H1 (cell line): Measurements from ENCODE around the gene CALML5. TPM values are rescaled to one million over a fixed set of nuclear protein-coding genes. Genes with fewer than 3 reads are reported as not detected.

Experiments
- CTCF ChIA-PET: fragments of 300-600 bp; sonication (Branson Sonifier 250); formaldehyde crosslinking; loops from one replicate; lab custom pipeline; 2021; ENCODE audit not compliant: partially characterized antibody; lab: Charles Lee
- POLR2A ChIA-PET: fragments of 300-600 bp; sonication (Branson Sonifier 250); formaldehyde crosslinking; loops from one replicate; lab custom pipeline; 2021; ENCODE audit warnings: inconsistent platforms; ENCODE audit not compliant: partially characterized antibody; lab: Charles Lee
- DNase-seq, 2 experiments: peaks; one replicate each; pipeline versions ENCODE4 v3.0.0 to v3.0.0-alpha.2; 2010 to 2022; ENCODE audit warnings: low spot score in 2 of 2, low read depth in 1 of 2, mixed read lengths in 1 of 2
- FAIRE-seq: peaks from 2 replicates; lab custom pipeline; 2011; peaks lifted over from hg19 to GRCh38; lab: Jason Lieb, UNC
- H2AFZ ChIP-seq: 2 replicates; pipeline ENCODE4 v1.8.1; 2012; ENCODE audit warnings: low read length, inconsistent platforms
- H2AK5ac ChIP-seq: 2 replicates; pipeline ENCODE4 v1.6.1; 2013; ENCODE audit warnings: low read depth, low read length
- H2BK120ac ChIP-seq: replicated peaks from 2 replicates; pipeline ENCODE3; 2013; ENCODE audit warnings: low read depth, low read length, inconsistent platforms
- H2BK12ac ChIP-seq: 2 replicates; pipeline ENCODE4 v1.6.1; 2013; ENCODE audit warnings: low read depth, low read length
- H2BK15ac ChIP-seq: 2 replicates; pipeline ENCODE4 v1.6.1; 2013; ENCODE audit warnings: low read length
- H2BK20ac ChIP-seq: 2 replicates; pipeline ENCODE4 v1.6.1; 2013; ENCODE audit warnings: low read length
- H2BK5ac ChIP-seq: 2 replicates; pipeline ENCODE4 v1.6.1; 2013; ENCODE audit warnings: low read depth, low read length
- H3K14ac ChIP-seq: 2 replicates; pipeline ENCODE4 v1.6.1; 2013; ENCODE audit warnings: inconsistent platforms; ENCODE audit not compliant: insufficient read length
- H3K18ac ChIP-seq: 2 replicates; pipeline ENCODE4 v1.6.1; 2013; ENCODE audit warnings: low read length; ENCODE audit errors: extremely low read depth
- H3K23ac ChIP-seq: 2 replicates; pipeline ENCODE4 v1.6.1; 2013; ENCODE audit warnings: inconsistent platforms; ENCODE audit not compliant: insufficient read length
- H3K23me2 ChIP-seq: 2 replicates; pipeline ENCODE4 v1.6.1; 2013; ENCODE audit warnings: low read depth, low read length
- H3K27ac ChIP-seq: 2 replicates; pipeline ENCODE4 v1.6.1; 2011; ENCODE audit warnings: low read depth, low read length, inconsistent platforms
- H3K27me3 ChIP-seq, 4 experiments: replicated peaks in 1 of 4; 1 replicate in 1 of 4; 2 replicates in 3 of 4; pipeline versions ENCODE4 v1.6.1 to v1.8.1; 2011 to 2013; ENCODE audit warnings: low read length in 3 of 4, mild to moderate bottlenecking in 3 of 4, inconsistent platforms in 2 of 4, mixed read lengths in 2 of 4, moderate library complexity in 1 of 4; ENCODE audit not compliant: control insufficient read depth in 3 of 4, insufficient read depth in 3 of 4; ENCODE audit errors: extremely low read depth in 1 of 4
- H3K36me3 ChIP-seq, 4 experiments: 2 replicates each; pipeline versions ENCODE4 v1.6.1 to v1.8.1; 2011 to 2013; ENCODE audit warnings: mild to moderate bottlenecking in 4 of 4, low read length in 3 of 4, moderate library complexity in 2 of 4, control low read depth in 1 of 4, inconsistent platforms in 1 of 4; ENCODE audit not compliant: insufficient read depth in 4 of 4, control insufficient read depth in 2 of 4
- H3K4ac ChIP-seq: replicated peaks from 2 replicates; pipeline ENCODE3; 2013; ENCODE audit warnings: low read length, low read depth, mixed read lengths, inconsistent platforms; ENCODE audit not compliant: insufficient read length
- H3K4me1 ChIP-seq, 4 experiments: replicated peaks in 1 of 4; 1 replicate in 1 of 4; 2 replicates in 3 of 4; pipeline versions ENCODE4 v1.6.1 to v1.8.1; 2011 to 2013; ENCODE audit warnings: low read length in 3 of 4, inconsistent platforms in 2 of 4, mixed read lengths in 1 of 4; ENCODE audit not compliant: insufficient read depth in 4 of 4, control insufficient read depth in 3 of 4
- H3K4me2 ChIP-seq, 2 experiments: 2 replicates each; pipeline versions ENCODE4 v1.6.1 to v1.8.1; 2011 to 2013; ENCODE audit warnings: low read depth in 2 of 2, low read length in 2 of 2, control low read depth in 1 of 2, inconsistent platforms in 1 of 2, mild to moderate bottlenecking in 1 of 2; ENCODE audit not compliant: insufficient read depth in 1 of 2
- H3K4me3 ChIP-seq, 4 experiments: fragments of 200-600, 300-600 bp in 1 of 4; sonication (generic), shearing (Covaris generic), sonication (Bioruptor Twin) in 1 of 4; 2 replicates each; pipeline versions ENCODE4 v1.5.1 to v1.8.1; 2011 to 2016; ENCODE audit warnings: low read length in 4 of 4, low read depth in 3 of 4, control low read depth in 2 of 4, inconsistent platforms in 2 of 4, mild to moderate bottlenecking in 2 of 4, mixed read lengths in 1 of 4, moderate library complexity in 1 of 4; ENCODE audit not compliant: insufficient read depth in 2 of 4; ENCODE audit errors: extremely low read depth in 1 of 4
- H3K56ac ChIP-seq: replicated peaks from 2 replicates; pipeline ENCODE3; 2013; ENCODE audit warnings: low read depth, mild to moderate bottlenecking, mixed read lengths, low read length, inconsistent platforms; ENCODE audit not compliant: insufficient read length
- H3K79me1 ChIP-seq: 2 replicates; pipeline ENCODE4 v1.6.1; 2013; ENCODE audit warnings: low read depth, low read length, control low read depth
- H3K79me2 ChIP-seq, 2 experiments: 2 replicates each; pipeline versions ENCODE4 v1.6.1 to v1.8.1; 2012 to 2013; ENCODE audit warnings: low read length in 2 of 2, mild to moderate bottlenecking in 2 of 2, inconsistent platforms in 1 of 2; ENCODE audit not compliant: insufficient read depth in 2 of 2, control insufficient read depth in 1 of 2
- H3K9ac ChIP-seq, 4 experiments: replicated peaks in 1 of 4; 1 replicate in 1 of 4; 2 replicates in 3 of 4; pipeline versions ENCODE4 v1.6.1 to v1.8.1; 2011 to 2013; ENCODE audit warnings: low read depth in 3 of 4, low read length in 3 of 4, control low read depth in 2 of 4, mild to moderate bottlenecking in 2 of 4, moderate library complexity in 2 of 4, inconsistent platforms in 1 of 4; ENCODE audit errors: extremely low read depth in 1 of 4
- H3K9me3 ChIP-seq, 2 experiments: 2 replicates each; pipeline versions ENCODE4 v1.6.1 to v1.8.1; 2012 to 2013; ENCODE audit warnings: mild to moderate bottlenecking in 2 of 2, moderate library complexity in 2 of 2, control low read depth in 1 of 2, inconsistent platforms in 1 of 2, low read depth in 1 of 2, low read length in 1 of 2, mixed read lengths in 1 of 2; ENCODE audit not compliant: insufficient read depth in 2 of 2
- H4K20me1 ChIP-seq, 2 experiments: replicated peaks in 1 of 2; 2 replicates each; pipeline versions ENCODE3 to v1.8.1; 2011 to 2013; ENCODE audit warnings: inconsistent platforms in 2 of 2, low read length in 2 of 2, mild to moderate bottlenecking in 1 of 2; ENCODE audit not compliant: insufficient read depth in 2 of 2, control insufficient read depth in 1 of 2
- H4K5ac ChIP-seq: 2 replicates; pipeline ENCODE4 v1.6.1; 2013; ENCODE audit warnings: low read length, low read depth, mixed read lengths, inconsistent platforms; ENCODE audit not compliant: insufficient read length
- H4K8ac ChIP-seq: 2 replicates; pipeline ENCODE4 v1.8.0; 2013; ENCODE audit warnings: mild to moderate bottlenecking, moderate library complexity, low read length, inconsistent platforms; ENCODE audit not compliant: insufficient read depth; ENCODE audit errors: extremely low read depth
- H4K91ac ChIP-seq: replicated peaks from 2 replicates; pipeline ENCODE3; 2013; ENCODE audit warnings: low read length, mixed read lengths, inconsistent platforms; ENCODE audit not compliant: insufficient read length
- BRCA1 ChIP-seq: IDR thresholded peaks from 2 replicates; pipeline ENCODE4 v1.6.1; 2012; ENCODE audit warnings: low read depth, low read length, improper control_type of control experiment
- CBX5 ChIP-seq: fragments of 300-800, 300-1000 bp; sonication (generic); IDR thresholded peaks from 2 replicates; pipeline ENCODE4 v1.7.1; 2016; ENCODE audit warnings: antibody characterized with exemption, low read length, low read depth
- CBX8 ChIP-seq: fragments of 300-800, 300-1000 bp; sonication (generic); IDR thresholded peaks from 2 replicates; pipeline ENCODE4 v1.7.1; 2016; ENCODE audit warnings: low read depth, low read length, borderline replicate concordance
- EP300 ChIP-seq, 2 experiments: IDR thresholded peaks; 1 replicate in 1 of 2; 2 replicates in 1 of 2; pipeline ENCODE4 v1.6.1; 2011 to 2012; ENCODE audit warnings: low read depth in 2 of 2, low read length in 2 of 2, mild to moderate bottlenecking in 2 of 2, borderline replicate concordance in 1 of 2, inconsistent platforms in 1 of 2, moderate library complexity in 1 of 2
- EZH2 ChIP-seq: fragments of 200-600 bp; sonication (generic); IDR thresholded peaks from 2 replicates; pipeline ENCODE4 v1.7.1; 2012; ENCODE audit warnings: low read depth, mild to moderate bottlenecking, moderate library complexity, low read length, inconsistent platforms; ENCODE audit not compliant: severe bottlenecking
- HDAC6 ChIP-seq: IDR thresholded peaks from one replicate; pipeline ENCODE4 v1.7.1; 2012; ENCODE audit warnings: low read depth, mild to moderate bottlenecking, inconsistent platforms, low read length, moderate library complexity
- POLR2A ChIP-seq, 2 experiments: IDR thresholded peaks; 1 replicate in 1 of 2; 2 replicates in 1 of 2; pipeline ENCODE4 v1.6.1; 2011; ENCODE audit warnings: low read depth in 2 of 2, low read length in 2 of 2, mild to moderate bottlenecking in 2 of 2; ENCODE audit errors: control extremely low read depth in 1 of 2
- POLR2AphosphoS5 ChIP-seq: IDR thresholded peaks from 2 replicates; pipeline ENCODE4 v1.6.1; 2011; ENCODE audit warnings: low read depth, low read length
- RFX5 ChIP-seq: IDR thresholded peaks from 2 replicates; pipeline ENCODE4 v1.6.1; 2011; ENCODE audit warnings: low read depth, low read length, improper control_type of control experiment, borderline replicate concordance
- WGBS, 2 experiments: shearing (Covaris generic) in 1 of 2; methylation state at CpG; one replicate each; pipeline versions ENCODE4 v1.1.6 to v1.1.7; 2013 to 2015; ENCODE audit warnings: low lambda C conversion rate in 2 of 2, mixed read lengths in 2 of 2, inconsistent platforms in 1 of 2, low coverage in 1 of 2, missing lambda C conversion rate in 1 of 2; ENCODE audit not compliant: insufficient replicate concordance in 2 of 2, insufficient coverage in 1 of 2, insufficient read length in 1 of 2; ENCODE audit errors: extremely low coverage in 1 of 2, missing lambda C conversion rate in 1 of 2; 5-methylcytosine and 5-hydroxymethylcytosine counted together
- polyA plus RNA-seq, 7 experiments: library from polyadenylated mRNA; depleted of rRNA in 3 of 7; stranded (reverse) in 5 of 7; unstranded in 2 of 7; fragments of >200 nt in 5 of 7; fragments of 200-250 nt in 2 of 7; gene quantifications; 1 replicate in 5 of 7; 2 replicates in 1 of 7; 4 replicates in 1 of 7; pipeline versions ENCODE4 v1.2.1 to v1.2.3, GENCODE V29; 2011 to 2013; ENCODE audit warnings: missing spikeins in 2 of 7, mixed read lengths in 2 of 7
- total RNA-seq: library from RNA; stranded (reverse); fragmentation: NEBNext Ultra II Directional; extraction: Animal tissue kit (Norgen Biotek cat#: 25700); gene quantifications from 2 replicates; pipeline ENCODE4 v1.2.1, GENCODE V29; 2021

The CALML5 gene
- total and polyA plus RNA-seq, 2 of the 8 experiments (the other 6 are each of a cell fraction or from before 2014, with no cell fraction given): not detected

GRCh38 chr10:5511231-5511884 is 12.0 kb upstream of the CALML5 start:
- no peaks in the 10 kb centered on the region for H4K20me1 ChIP-seq
- no peak overlapping the region for H2BK15ac ChIP-seq
- no peaks in the 10 kb centered on the region for H3K79me1 ChIP-seq
- no peak overlapping the region for H3K4me2 ChIP-seq
- H4K8ac ChIP-seq: no peak overlapping the region
- POLR2A ChIA-PET: interaction anchor here (0.7 kb wide), 1 partner anchor 69 kb away, joined by 3 read pairs; no protein-coding TSS in a partner anchor
- no peaks in the 10 kb centered on the region for H3K36me3 ChIP-seq
- H3K23me2 ChIP-seq: no peaks in the 10 kb centered on the region
- no peaks in the 10 kb centered on the region for H3K79me2 ChIP-seq
- no peak for FAIRE-seq
- H3K27me3 ChIP-seq: no peaks in the 10 kb centered on the region
- CTCF ChIA-PET: interaction anchor here (0.6 to 2.9 kb wide), 8 partner anchors 10 to 260 kb away, joined by 3 to 12 read pairs (median 3); partner anchors contain the start of gene CALML5
- TF ChIP-seq RFX5 (no peak), BRCA1 (no peak), POLR2AphosphoS5 (no peak), POLR2A (IDR thresholded peaks at IDR 0.05; ENCODE audit: control extremely low read depth in 1 of 2, low read depth in 2 of 2, low read length in 2 of 2) (no peak), EP300 (IDR thresholded peaks at IDR 0.05; ENCODE audit: borderline replicate concordance in 1 of 2, low read depth in 2 of 2, low read length in 2 of 2) (no peak), EZH2 (no peak), CBX5 (no peak), CBX8 (no peak), HDAC6 (no peak)
- TF ChIP-seq, all 59 proteins: peak for 0
- no peak overlapping the region for H3K56ac ChIP-seq
- no peak overlapping the region for H4K91ac ChIP-seq
- peaks cover 0 to 3% (median 0%) of the 10 kb centered on the region in 4 experiments; a peak in 1 of 7 replicates for H3K4me1 ChIP-seq
- no peak overlapping the region for H3K9ac ChIP-seq
- no peak overlapping the region for H2AK5ac ChIP-seq
- no peak overlapping the region for H3K14ac ChIP-seq
- H2BK12ac ChIP-seq: no peak overlapping the region
- H3K9me3 ChIP-seq: no peaks in the 10 kb centered on the region
- H2BK120ac ChIP-seq: no peak overlapping the region
- no peak overlapping the region for H3K18ac ChIP-seq
- no peak for DNase-seq
- H3K27ac ChIP-seq: no peak overlapping the region
- WGBS, 2 experiments: 85% methylated on average over 32 of the region's 32 CpGs; no CpG with 5 or more reads in 1 of the 2 experiments
- H2BK5ac ChIP-seq: no peak overlapping the region
- H3K4me3 ChIP-seq: no peak overlapping the region
- no peak overlapping the region for H2BK20ac ChIP-seq
- no peak overlapping the region for H3K4ac ChIP-seq
- no peak overlapping the region for H2AFZ ChIP-seq
- no peak overlapping the region for H3K23ac ChIP-seq
- no peak overlapping the region for H4K5ac ChIP-seq
